Endothelial cell of umbilical vein (primary cell): Measurements from ENCODE around the gene RUBCN. TPM values are rescaled to one million over a fixed set of nuclear protein-coding genes. Genes with fewer than 3 reads are reported as not detected.

Source experiments
- BruUV-seq: library from RNA; stranded (reverse); fragments of 400-500 nt; replicated peaks from 2 replicates; lab custom pipeline; 2021; lab: Mats Ljungman, UMichigan
- CTCF ChIA-PET: fragments of 300-600, 350-600 bp; sonication (Branson Sonifier 250); formaldehyde crosslinking; loops from one replicate; lab custom pipeline; 2021; ENCODE audit warnings: antibody characterized with exemption, inconsistent platforms; lab: Charles Lee
- POLR2A ChIA-PET: fragments of 300-600, 350-600 bp; sonication (Branson Sonifier 250); formaldehyde crosslinking; loops from one replicate; lab custom pipeline; 2021; ENCODE audit warnings: antibody characterized with exemption, inconsistent platforms; lab: Charles Lee
- DNase-seq: peaks from one replicate; pipeline ENCODE4 v3.0.0-alpha.2; 2011; ENCODE audit warnings: low read depth, low spot score
- FAIRE-seq: peaks from 2 replicates; lab custom pipeline; 2011; peaks lifted over from hg19 to GRCh38; lab: Jason Lieb, UNC
- H2AFZ ChIP-seq: 2 replicates; pipeline ENCODE4 v1.6.0; 2012; ENCODE audit warnings: low read depth, low read length, control low read depth, inconsistent platforms
- H3K27ac ChIP-seq: 2 replicates; pipeline ENCODE4 v1.5.1; 2011; ENCODE audit warnings: low read depth, mild to moderate bottlenecking, control low read depth, low read length, moderate library complexity; ENCODE audit not compliant: insufficient read depth
- H3K27me3 ChIP-seq, 2 experiments: 2 replicates each; pipeline versions ENCODE4 v1.6.0 to v1.6.1; 2011; ENCODE audit warnings: low read length in 2 of 2, mixed read lengths in 1 of 2; ENCODE audit not compliant: control insufficient read depth in 2 of 2, insufficient read depth in 2 of 2
- H3K36me3 ChIP-seq, 2 experiments: 2 replicates in 1 of 2; 3 replicates in 1 of 2; pipeline ENCODE4 v1.5.1; 2011; ENCODE audit warnings: low read length in 2 of 2, mild to moderate bottlenecking in 1 of 2, moderate library complexity in 1 of 2; ENCODE audit not compliant: control insufficient read depth in 2 of 2, insufficient read depth in 2 of 2; ENCODE audit errors: extremely low read depth in 1 of 2
- H3K4me1 ChIP-seq: 3 replicates; pipeline ENCODE4 v1.5.1; 2011; ENCODE audit warnings: mild to moderate bottlenecking, low read length; ENCODE audit not compliant: control insufficient read depth, insufficient read depth; ENCODE audit errors: extremely low read depth
- H3K4me2 ChIP-seq: 2 replicates; pipeline ENCODE4 v1.6.1; 2011; ENCODE audit warnings: low read length, control low read depth, mixed read lengths; ENCODE audit not compliant: insufficient read depth
- H3K4me3 ChIP-seq, 3 experiments: fragments of 200-600 bp in 1 of 3; sonication (generic), shearing (Covaris generic) in 1 of 3; replicated peaks in 1 of 3; 2 replicates each; pipeline ENCODE4 v1.5.1; 2011 to 2016; ENCODE audit warnings: control low read depth in 3 of 3, low read length in 3 of 3, mild to moderate bottlenecking in 2 of 3, inconsistent platforms in 1 of 3, low read depth in 1 of 3, moderate library complexity in 1 of 3; ENCODE audit not compliant: insufficient read depth in 1 of 3
- H3K79me2 ChIP-seq: 2 replicates; pipeline ENCODE4 v1.6.0; 2012; ENCODE audit warnings: low read length, inconsistent platforms; ENCODE audit not compliant: control insufficient read depth, insufficient read depth
- H3K9ac ChIP-seq: replicated peaks from 2 replicates; pipeline ENCODE3; 2011; ENCODE audit warnings: low read length, control low read depth; ENCODE audit not compliant: insufficient read depth; ENCODE audit errors: extremely low read depth
- H3K9me1 ChIP-seq: replicated peaks from 3 replicates; pipeline ENCODE4 v1.6.0; 2011; ENCODE audit warnings: mild to moderate bottlenecking, low read length; ENCODE audit not compliant: control insufficient read depth, insufficient read depth; ENCODE audit errors: extremely low read depth
- H3K9me3 ChIP-seq: replicated peaks from 2 replicates; pipeline ENCODE4 v1.5.1; 2012; ENCODE audit warnings: low read length, inconsistent platforms; ENCODE audit not compliant: control insufficient read depth, insufficient read depth
- H4K20me1 ChIP-seq: replicated peaks from 2 replicates; pipeline ENCODE3; 2011; ENCODE audit warnings: mild to moderate bottlenecking, low read length; ENCODE audit not compliant: control insufficient read depth, insufficient read depth; ENCODE audit errors: extremely low read depth
- EZH2 ChIP-seq: IDR thresholded peaks from 2 replicates; pipeline ENCODE4 v1.6.1; 2012; ENCODE audit warnings: borderline replicate concordance, low read depth, mild to moderate bottlenecking, moderate library complexity, low read length, inconsistent platforms; ENCODE audit not compliant: severe bottlenecking
- FOS ChIP-seq: IDR thresholded peaks from 2 replicates; pipeline ENCODE4 v1.6.1; 2011; ENCODE audit warnings: mild to moderate bottlenecking, low read length, moderate library complexity, borderline replicate concordance; ENCODE audit not compliant: insufficient read depth
- JUN ChIP-seq: IDR thresholded peaks from 2 replicates; pipeline ENCODE4 v1.6.1; 2011; ENCODE audit warnings: borderline replicate concordance, low read depth; ENCODE audit not compliant: insufficient read length, insufficient read depth
- MYC ChIP-seq: IDR thresholded peaks from one replicate; pipeline ENCODE4 v1.6.1; 2011; ENCODE audit warnings: mild to moderate bottlenecking, low read depth, low read length
- POLR2A ChIP-seq: IDR thresholded peaks from 2 replicates; pipeline ENCODE4 v1.6.1; 2012; ENCODE audit warnings: low read depth, mild to moderate bottlenecking, control low read depth, low read length
- POLR2AphosphoS5 ChIP-seq: IDR thresholded peaks from 2 replicates; pipeline ENCODE4 v1.6.1; 2012; ENCODE audit warnings: low read depth, mild to moderate bottlenecking, control low read depth, low read length, moderate library complexity; ENCODE audit not compliant: insufficient read depth
- dilution Hi-C: fragments of 300-500 bp; cut with MboI; formaldehyde crosslinking; loops from one replicate; pipeline ENCODE4 v1.15.0; 2019; ENCODE audit warnings: low sequenced_read_pairs; ENCODE audit not compliant: extremely low pct_ligation_motif_present
- intact Hi-C: fragments of 100-400 bp; cut with micrococcal nuclease; formaldehyde crosslinking; loops from one replicate; pipeline ENCODE4 v1.10.0; 2022
- polyA plus RNA-seq, 4 experiments: library from polyadenylated mRNA; depleted of rRNA in 3 of 4; stranded (reverse) in 3 of 4; unstranded in 1 of 4; fragments of >200 nt; gene quantifications; 2 replicates each; pipeline versions ENCODE4 v1.2.1 to v1.2.3, GENCODE V29; 2011 to 2012; ENCODE audit warnings: missing spikeins in 1 of 4
- total RNA-seq: library from RNA; stranded (reverse); gene quantifications from 2 replicates; pipeline ENCODE4 v1.2.3, GENCODE V29; 2021
- TF ChIP-seq, protein P1 (sequence below), 2 donors: IDR thresholded peaks; 1 replicate in 1 of 2; 2 replicates in 1 of 2; pipeline ENCODE4 v1.5.1; 2011; ENCODE audit warnings: low read length in 2 of 2, mild to moderate bottlenecking in 2 of 2, moderate library complexity in 2 of 2, control low read depth in 1 of 2, inconsistent platforms in 1 of 2, low read depth in 1 of 2; ENCODE audit not compliant: insufficient read depth in 1 of 2; ENCODE audit errors: extremely low read depth in 1 of 2
- TF ChIP-seq, protein P2 (sequence below): IDR thresholded peaks from 2 replicates; pipeline ENCODE4 v1.6.1; 2011; ENCODE audit not compliant: insufficient read depth, insufficient read length

Gene RUBCN
- total and polyA plus RNA-seq, 2 donors (not counting 3 experiments of a cell fraction or from before 2014, with no cell fraction given), result 15.0 to 25.8 TPM

DNA sequence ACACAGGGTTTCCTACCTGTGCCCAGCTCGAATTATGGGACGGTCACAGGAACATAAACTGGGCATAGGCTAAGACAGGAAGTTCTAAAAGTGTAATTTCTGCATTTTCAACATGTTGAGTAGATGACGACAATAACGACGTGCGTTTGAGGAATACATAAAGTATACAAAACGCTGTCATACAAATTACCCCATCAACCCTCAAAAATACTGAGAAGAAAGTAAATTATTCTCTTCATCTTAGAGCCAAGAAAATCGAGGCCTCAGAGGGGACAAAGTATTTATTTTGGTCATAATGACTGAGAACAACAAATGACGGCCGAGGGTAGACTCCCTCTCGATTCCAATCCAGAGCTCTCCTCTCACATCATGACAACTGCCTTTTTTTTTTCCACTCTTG lies 60.8 kb downstream of the RUBCN start:
- Histone ChIP-seq H3K4me1 (no peaks in the 10 kb centered on the region), H3K4me2 (no peak overlapping the region), H3K27ac (no peak overlapping the region), H3K9me1 (no peaks in the 10 kb centered on the region), H3K4me3 (no peak overlapping the region), H3K27me3 (no peaks in the 10 kb centered on the region), H4K20me1 (no peaks in the 10 kb centered on the region), H3K36me3 (peaks cover 3 to 7% of the 10 kb centered on the region in 2 experiments), H3K9ac (no peak overlapping the region), H2AFZ (no peak overlapping the region), H3K9me3 (peaks cover 4% of the 10 kb centered on the region), H3K79me2 (no peaks in the 10 kb centered on the region)
- CTCF ChIA-PET, result interaction anchor here (1.9 kb wide), 1 partner anchor 77 kb away, joined by 6 read pairs; no protein-coding TSS in a partner anchor
- FAIRE-seq (no peak), DNase-seq (no peak)
- no TSS peak for BruUV-seq
- intact Hi-C loops (no loop called here), dilution Hi-C loops (no loop called here)
- TF ChIP-seq EZH2 (no peak), POLR2AphosphoS5 (no peak), FOS (no peak), MYC (no peak), POLR2A (no peak), JUN (no peak)
- TF ChIP-seq, protein P1, sequence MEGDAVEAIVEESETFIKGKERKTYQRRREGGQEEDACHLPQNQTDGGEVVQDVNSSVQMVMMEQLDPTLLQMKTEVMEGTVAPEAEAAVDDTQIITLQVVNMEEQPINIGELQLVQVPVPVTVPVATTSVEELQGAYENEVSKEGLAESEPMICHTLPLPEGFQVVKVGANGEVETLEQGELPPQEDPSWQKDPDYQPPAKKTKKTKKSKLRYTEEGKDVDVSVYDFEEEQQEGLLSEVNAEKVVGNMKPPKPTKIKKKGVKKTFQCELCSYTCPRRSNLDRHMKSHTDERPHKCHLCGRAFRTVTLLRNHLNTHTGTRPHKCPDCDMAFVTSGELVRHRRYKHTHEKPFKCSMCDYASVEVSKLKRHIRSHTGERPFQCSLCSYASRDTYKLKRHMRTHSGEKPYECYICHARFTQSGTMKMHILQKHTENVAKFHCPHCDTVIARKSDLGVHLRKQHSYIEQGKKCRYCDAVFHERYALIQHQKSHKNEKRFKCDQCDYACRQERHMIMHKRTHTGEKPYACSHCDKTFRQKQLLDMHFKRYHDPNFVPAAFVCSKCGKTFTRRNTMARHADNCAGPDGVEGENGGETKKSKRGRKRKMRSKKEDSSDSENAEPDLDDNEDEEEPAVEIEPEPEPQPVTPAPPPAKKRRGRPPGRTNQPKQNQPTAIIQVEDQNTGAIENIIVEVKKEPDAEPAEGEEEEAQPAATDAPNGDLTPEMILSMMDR (IDR thresholded peaks at IDR 0.05; ENCODE audit: extremely low read depth in 1 of 2, insufficient read depth in 1 of 2, low read depth in 1 of 2, low read length in 2 of 2), result no peak
- TF ChIP-seq, protein P2, sequence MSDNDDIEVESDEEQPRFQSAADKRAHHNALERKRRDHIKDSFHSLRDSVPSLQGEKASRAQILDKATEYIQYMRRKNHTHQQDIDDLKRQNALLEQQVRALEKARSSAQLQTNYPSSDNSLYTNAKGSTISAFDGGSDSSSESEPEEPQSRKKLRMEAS, result no peak
- POLR2A ChIA-PET, result no interaction called here
